Middle frontal gyrus (tissue), 1 donor: ENCODE measurements around the gene SETD1B.
"Not testable (repeated sequence)": the region's sequence is repeated elsewhere in the genome, so short reads cannot be mapped to it uniquely, and the experiment has no call there.

Source experiments
- DNase-seq: peaks from one replicate; pipeline ENCODE4 v3.0.0-alpha.2; 2015; ENCODE audit warnings: low spot score; ENCODE audit errors: extremely low spot score

SETD1B gene

GRCh38 chr12:121779422-121779895 is 24.4 kb upstream of the SETD1B start:
- DNase-seq = no peak

- DNase-seq = no peak
Measured at GRCh38 chr12:121780429-121780828, 23.4 kb upstream of the SETD1B start.

GRCh38 chr12:121781484-121781997 is 22.3 kb upstream of the SETD1B start:
- DNase-seq = no peak

DNA sequence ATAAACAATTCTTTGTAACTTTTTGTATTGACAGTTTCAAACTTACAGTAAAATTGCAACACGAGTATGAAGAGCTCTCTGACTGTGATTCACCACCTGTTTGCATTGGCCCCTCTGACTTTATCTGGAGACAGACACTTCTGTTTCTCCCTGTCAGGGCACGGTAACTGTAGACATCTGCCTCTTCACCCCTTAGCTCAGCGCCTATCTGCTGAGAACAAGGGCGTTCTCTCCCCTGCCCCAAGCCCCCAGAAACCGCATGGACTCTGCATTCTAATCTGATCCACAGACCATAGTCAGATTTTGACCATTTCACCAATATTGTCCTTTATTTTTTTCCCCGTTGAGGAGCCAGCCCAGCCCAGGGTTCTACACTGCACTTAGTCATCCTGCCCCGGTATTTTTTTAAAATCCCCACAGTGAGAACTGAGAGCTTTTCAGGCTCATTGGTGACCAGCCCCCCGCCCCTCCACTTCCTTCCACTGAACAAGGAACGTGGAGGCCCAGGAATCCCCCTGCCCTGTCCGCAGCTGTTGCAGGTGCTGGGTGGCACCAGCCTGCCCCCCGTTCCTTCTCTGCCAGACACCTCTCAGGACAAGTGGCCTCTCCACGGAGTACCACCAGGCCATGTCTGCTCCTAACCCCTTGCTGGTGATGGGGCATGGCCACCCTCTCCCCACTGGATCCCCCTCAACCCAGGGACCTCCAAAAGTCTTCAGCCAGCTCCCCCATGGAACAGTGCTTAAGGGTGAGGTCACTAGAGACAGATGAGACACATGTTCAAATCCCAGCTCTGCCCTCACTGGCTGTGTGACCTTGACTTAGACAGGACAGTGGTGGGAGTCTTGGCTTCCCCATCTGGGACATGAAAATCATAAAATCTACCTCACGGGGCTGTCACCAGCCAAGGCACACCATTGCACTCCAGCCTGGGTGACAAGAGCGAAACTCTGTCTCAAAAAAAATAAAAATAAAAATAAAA is 21.5 kb upstream of the SETD1B start:
- no peak for DNase-seq

DNA sequence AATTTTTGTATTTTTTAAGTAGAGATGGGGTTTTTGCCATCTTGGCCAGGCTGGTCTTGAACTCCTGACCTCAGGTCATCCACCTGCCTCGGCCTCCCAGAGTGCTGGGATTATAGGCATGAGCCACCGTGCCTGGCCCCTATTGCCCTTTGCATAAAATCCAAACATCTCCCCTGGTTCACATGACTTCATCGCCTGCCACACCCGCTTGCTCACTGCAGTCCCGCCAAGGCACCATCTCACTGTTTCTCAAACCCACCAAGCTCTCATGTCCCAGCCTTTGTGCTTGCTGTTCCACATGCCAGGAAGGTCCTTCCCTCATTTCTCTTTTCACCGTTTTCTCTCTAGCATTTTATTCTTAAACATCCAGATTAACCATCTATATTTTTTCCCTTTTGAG is 20.0 kb upstream of the SETD1B start:
- no peak for DNase-seq

DNA sequence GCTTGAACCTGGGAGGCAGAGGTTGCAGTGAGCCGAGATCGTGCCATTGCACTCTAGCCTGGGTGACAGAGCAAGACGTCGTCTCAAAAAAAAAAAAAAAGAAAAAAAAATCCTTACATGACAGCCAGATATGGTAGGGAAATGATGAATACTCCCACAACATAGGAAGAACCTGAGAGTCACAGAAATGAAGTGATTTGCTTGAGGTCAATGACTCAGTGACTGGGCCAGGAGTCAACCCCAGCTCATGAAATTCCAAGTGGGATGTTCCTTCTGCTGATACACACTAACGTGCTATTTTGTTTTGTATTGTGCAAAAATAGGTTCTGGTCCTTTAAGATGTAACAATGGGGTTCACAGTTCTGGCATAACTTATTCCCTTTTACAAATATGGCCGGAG is 19.3 kb upstream of the SETD1B start:
- no peak for DNase-seq

GRCh38 chr12:121786440-121786825 is 17.4 kb upstream of the SETD1B start:
- no peak for DNase-seq

DNA sequence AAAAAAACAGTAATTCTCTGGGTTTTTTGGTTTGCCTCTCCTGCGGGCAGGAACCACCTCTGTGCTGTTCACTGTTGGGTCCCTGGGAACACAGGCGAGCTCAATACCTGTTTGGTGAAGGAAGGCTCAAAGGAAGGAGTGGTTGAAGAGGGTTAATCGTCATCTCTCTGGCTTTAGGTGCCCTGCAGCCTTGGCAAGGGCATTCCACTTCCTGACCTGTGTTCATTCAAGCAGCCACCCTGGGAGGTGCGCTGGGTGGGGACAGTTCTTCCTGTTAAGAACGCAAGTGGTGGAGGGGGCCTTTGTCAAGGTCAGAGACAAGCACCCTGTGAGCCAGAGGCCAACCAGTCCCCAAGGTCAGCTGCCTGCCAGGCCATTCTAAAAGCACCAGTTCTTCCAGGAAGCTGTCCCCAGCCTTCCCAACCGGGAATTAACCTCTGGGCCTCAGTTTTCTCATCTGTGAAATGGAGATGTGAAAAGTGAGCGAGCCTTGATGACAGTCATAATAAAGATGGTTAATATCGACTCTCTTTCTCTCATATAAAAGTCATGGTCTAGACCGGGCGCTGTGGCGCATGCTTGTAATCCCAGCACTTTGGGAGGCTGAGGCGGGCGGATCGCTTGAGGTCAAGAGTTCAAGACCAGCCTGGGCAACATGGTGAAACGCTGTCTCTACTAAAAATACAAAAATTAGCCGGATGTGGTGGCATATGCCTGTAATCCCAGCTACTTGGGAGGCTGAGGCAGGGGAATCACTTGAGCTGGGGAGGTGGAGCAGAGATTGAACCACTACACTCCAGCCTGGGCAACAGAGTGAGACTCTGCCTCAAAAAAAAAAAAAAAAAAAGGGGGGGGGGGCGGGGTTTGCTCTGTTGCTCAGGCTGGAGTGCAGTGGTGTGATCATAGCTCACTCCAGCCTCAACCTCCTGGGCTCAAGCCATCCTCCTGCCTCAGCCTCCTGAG is 16.5 kb upstream of the SETD1B start:
- no peak for DNase-seq

- no peak for DNase-seq
Measured at GRCh38 chr12:121788176-121788818, 15.5 kb upstream of the SETD1B start.

DNA sequence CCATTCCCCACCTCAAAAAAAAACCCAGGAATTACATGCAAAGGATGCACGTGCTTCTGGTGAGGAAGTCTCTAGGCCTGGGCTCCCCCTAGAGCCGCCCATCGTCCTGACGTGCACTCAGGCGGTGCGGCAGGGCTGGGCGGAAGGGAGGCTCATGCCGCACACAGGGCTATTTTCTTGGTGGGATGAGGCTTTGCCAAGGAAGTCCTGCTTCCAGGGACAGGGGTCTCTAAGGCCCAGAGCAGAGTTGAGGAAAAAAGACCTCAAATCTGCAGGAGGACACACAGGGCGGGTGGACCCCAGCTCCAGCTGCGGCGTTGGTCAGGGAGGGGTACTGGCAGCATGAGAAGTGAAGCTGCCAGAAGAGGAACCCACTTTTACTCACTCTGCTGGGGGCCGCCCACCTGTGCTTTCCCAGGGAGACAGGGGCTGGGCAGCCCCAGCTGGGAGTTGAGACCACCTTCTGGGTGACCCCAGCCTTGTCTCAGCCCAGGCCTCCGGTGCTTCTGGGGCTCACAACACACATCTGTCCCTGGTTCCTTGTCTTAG is 14.5 kb upstream of the SETD1B start:
- no peak for DNase-seq

GRCh38 chr12:121789800-121790728 is 13.7 kb upstream of the SETD1B start:
- no peak for DNase-seq

GRCh38 chr12:121790785-121791184 is 13.0 kb upstream of the SETD1B start:
- DNase-seq = not testable (repeated sequence)

GRCh38 chr12:121791671-121792551 is 11.9 kb upstream of the SETD1B start:
- DNase-seq = no peak

DNA sequence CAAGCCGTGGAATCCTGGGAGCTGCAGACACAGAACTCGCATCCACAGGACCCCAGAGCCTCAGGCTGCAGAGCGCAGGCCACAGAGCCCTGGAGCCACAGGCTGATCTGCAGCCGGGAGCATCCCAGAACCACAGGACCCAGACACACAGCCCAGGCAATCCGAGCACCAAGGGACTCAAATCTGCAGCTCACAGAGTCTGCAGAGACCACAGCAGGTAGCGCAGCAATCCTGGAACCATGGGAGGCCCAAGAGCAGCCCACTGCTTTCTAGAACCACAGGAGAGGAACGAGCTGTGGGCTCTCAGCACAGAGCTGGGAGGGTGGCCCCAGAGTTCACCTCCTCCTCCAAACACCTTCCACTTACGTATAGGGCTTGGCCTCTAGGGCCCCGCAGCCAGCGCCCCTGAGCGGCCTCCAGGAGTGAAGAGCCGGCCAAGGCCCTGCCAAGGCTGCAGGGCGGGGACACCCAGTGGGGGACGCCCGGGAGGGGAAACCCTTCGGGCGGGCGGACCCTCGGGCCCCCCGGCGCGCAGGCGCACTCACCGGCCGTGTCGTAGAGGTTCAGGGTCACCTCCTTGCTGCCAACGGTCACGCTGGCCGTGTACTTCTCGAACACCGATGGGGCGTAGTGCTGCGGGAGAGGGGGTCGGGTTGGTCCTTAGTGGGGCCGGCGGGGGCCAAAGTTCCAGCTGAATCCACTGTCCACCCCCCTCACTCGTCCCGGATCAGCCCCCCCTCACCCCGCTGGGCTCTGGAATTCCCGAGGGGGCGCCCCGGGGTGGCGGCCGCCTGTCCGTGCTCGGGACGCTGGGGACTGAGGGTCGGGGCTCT is 11.0 kb upstream of the SETD1B start:
- DNase-seq = no peak

GRCh38 chr12:121793440-121793837 is 10.4 kb upstream of the SETD1B start, which contains the start of gene RHOF:
Gene RHOF (minus strand): TSS chr12:121793688. CDS start chr12:121793633, 55 bp downstream.
- DNase-seq = no peak

DNA sequence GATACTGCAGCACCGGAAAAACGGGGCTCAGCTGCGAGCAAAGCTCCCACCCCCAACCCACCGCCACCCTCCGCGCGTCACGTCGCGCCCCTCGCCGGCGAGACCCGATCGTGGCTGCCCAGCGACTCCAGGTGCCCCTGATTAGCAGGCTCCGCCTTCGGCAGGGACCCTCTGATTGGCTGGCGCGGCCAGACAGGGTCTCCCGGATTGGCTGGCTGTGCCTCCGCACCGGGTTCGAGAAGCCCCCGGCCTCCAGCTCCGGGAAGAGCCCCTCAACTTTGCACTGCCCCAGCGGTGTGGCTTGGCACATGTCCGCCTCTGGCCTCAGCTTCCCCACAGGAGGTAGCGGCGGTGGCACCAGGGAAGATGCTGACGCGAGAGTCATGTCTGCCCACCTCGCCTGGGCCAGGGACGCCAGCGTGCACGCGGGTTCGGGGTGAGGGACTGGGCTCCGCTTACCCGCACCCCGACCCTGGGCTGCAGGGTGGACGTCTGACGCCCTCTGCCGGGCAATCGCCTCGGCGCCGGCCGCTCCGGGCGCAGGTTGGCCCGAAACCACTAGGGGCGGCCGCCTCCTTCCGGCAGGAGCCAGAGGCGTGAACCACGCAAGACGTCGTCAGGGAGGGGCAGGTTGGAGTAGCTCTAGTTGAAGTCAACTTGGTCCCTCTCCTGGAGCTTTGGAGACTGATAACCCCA is 9.8 kb upstream of the SETD1B start:
- peak; percentile 84 for DNase-seq

DNA sequence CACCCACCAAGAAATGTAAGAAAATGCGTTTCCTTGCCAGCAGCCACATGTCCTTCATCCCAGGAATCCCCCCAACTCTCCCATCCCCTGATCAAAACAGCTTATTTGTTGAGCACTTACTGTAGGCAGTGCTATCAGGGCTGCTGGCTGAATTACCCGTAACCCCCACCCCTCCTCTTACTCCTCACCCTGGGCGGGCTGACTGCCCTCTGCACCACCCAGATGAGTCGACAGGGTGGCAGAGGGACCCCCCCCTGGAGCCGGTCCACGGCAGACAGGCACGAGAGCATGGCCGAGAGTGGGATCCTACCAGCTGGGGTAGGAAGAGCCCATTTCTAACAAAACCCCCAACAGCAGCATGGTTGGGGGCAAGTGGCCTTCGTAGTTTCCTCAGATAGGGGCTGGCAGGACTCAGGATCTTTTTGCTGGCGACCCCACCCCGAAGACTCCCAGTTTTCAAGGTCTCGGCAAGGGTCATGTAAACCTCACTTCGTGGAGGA is 9.2 kb upstream of the SETD1B start:
- no peak for DNase-seq
